WTC11 (cell line): ENCODE data around the gene ABR. TPM values are rescaled to one million over a fixed set of nuclear protein-coding genes. Genes with fewer than 3 reads are reported as not detected.

Experiments
- ATAC-seq: fragments of 200-7000 bp; cut with Tn5 transposase; 2 replicates; pipeline ENCODE4 v1.10.0; 2021; ENCODE audit warnings: mild to moderate bottlenecking, moderate library complexity
- CTCF ChIA-PET: fragments of 300-600 bp; sonication (Branson Sonifier 250); formaldehyde crosslinking; loops from one replicate; lab custom pipeline; 2021; ENCODE audit warnings: antibody characterized with exemption; lab: Charles Lee
- POLR2A ChIA-PET: fragments of 350-600 bp; sonication (Branson Sonifier 250); formaldehyde crosslinking; loops from one replicate; lab custom pipeline; 2021; ENCODE audit warnings: antibody characterized with exemption; lab: Charles Lee
- DNase-seq: peaks from one replicate; pipeline ENCODE4 v3.0.0; 2021; ENCODE audit warnings: low spot score
- H3K27ac Mint-ChIP-seq: 2 replicates; pipeline ENCODE4 v1.8.0; 2021; ENCODE audit warnings: mixed read lengths
- H3K27me3 Mint-ChIP-seq: 2 replicates; pipeline ENCODE4 v1.8.0; 2021; ENCODE audit warnings: low read depth, mild to moderate bottlenecking, moderate library complexity, mixed read lengths
- H3K36me3 Mint-ChIP-seq: 2 replicates; pipeline ENCODE4 v1.8.0; 2021; ENCODE audit warnings: mixed read lengths
- H3K4me1 Mint-ChIP-seq: 2 replicates; pipeline ENCODE4 v1.8.0; 2022; ENCODE audit warnings: mixed read lengths
- H3K4me3 Mint-ChIP-seq: 2 replicates; pipeline ENCODE4 v1.8.0; 2021; ENCODE audit warnings: mild to moderate bottlenecking, moderate library complexity, mixed read lengths
- H3K9me3 Mint-ChIP-seq: 2 replicates; pipeline ENCODE4 v1.8.0; 2021; ENCODE audit warnings: mixed read lengths
- CREB1 ChIP-seq: sonication (generic); formaldehyde crosslinking; IDR thresholded peaks from 2 replicates; pipeline ENCODE4 v1.8.0; 2023; ENCODE audit warnings: mild to moderate bottlenecking, missing genetic modification reagents
- ELF4 ChIP-seq: sonication (generic); formaldehyde crosslinking; IDR thresholded peaks from 2 replicates; pipeline ENCODE4 v1.8.1; 2022; ENCODE audit warnings: low read depth, mild to moderate bottlenecking, moderate library complexity, missing genetic modification reagents
- ETV6 ChIP-seq: sonication (generic); formaldehyde crosslinking; IDR thresholded peaks from 2 replicates; pipeline ENCODE4 v1.8.1; 2022; ENCODE audit warnings: mild to moderate bottlenecking, missing genetic modification reagents
- GABPB1 ChIP-seq: sonication (generic); formaldehyde crosslinking; IDR thresholded peaks from 2 replicates; pipeline ENCODE4 v1.8.1; 2023; ENCODE audit warnings: mild to moderate bottlenecking, missing genetic modification reagents
- JAZF1 ChIP-seq: fragments of 250-450 bp; sonication (Bioruptor Pico); IDR thresholded peaks from 2 replicates; pipeline ENCODE4 v1.9.0; 2021; ENCODE audit warnings: moderate library complexity, mild to moderate bottlenecking, inconsistent platforms
- JUN ChIP-seq: sonication (generic); formaldehyde crosslinking; IDR thresholded peaks from 2 replicates; pipeline ENCODE4 v1.8.0; 2023; ENCODE audit warnings: mild to moderate bottlenecking, missing genetic modification reagents
- MYBL2 ChIP-seq: sonication (generic); formaldehyde crosslinking; IDR thresholded peaks from 2 replicates; pipeline ENCODE4 v1.8.1; 2023; ENCODE audit warnings: mild to moderate bottlenecking, moderate library complexity, missing genetic modification reagents
- NFE2L1 ChIP-seq: sonication (generic); formaldehyde crosslinking; IDR thresholded peaks from 2 replicates; pipeline ENCODE4 v1.8.1; 2023; ENCODE audit warnings: missing genetic modification reagents
- NR2C2 ChIP-seq: sonication (generic); formaldehyde crosslinking; IDR thresholded peaks from 2 replicates; pipeline ENCODE4 v1.8.0; 2022; ENCODE audit warnings: mild to moderate bottlenecking, missing genetic modification reagents
- RELA ChIP-seq: sonication (generic); formaldehyde crosslinking; IDR thresholded peaks from 2 replicates; pipeline ENCODE4 v1.8.1; 2022; ENCODE audit warnings: missing genetic modification reagents, mild to moderate bottlenecking, borderline replicate concordance
- SOX15 ChIP-seq: fragments of 250-450 bp; sonication (Bioruptor Pico); IDR thresholded peaks from 2 replicates; pipeline ENCODE4 v1.9.0; 2021; ENCODE audit warnings: mild to moderate bottlenecking
- TEAD4 ChIP-seq: sonication (generic); formaldehyde crosslinking; IDR thresholded peaks from 2 replicates; pipeline ENCODE4 v1.8.0; 2022; ENCODE audit warnings: mild to moderate bottlenecking, missing genetic modification reagents
- ZBTB21 ChIP-seq: sonication (generic); formaldehyde crosslinking; IDR thresholded peaks from 2 replicates; pipeline ENCODE4 v1.8.1; 2023; ENCODE audit warnings: mild to moderate bottlenecking, missing genetic modification reagents, borderline replicate concordance
- ZNF121 ChIP-seq: sonication (generic); formaldehyde crosslinking; IDR thresholded peaks from 2 replicates; pipeline ENCODE4 v1.8.0; 2023; ENCODE audit warnings: missing genetic modification reagents
- ZNF317 ChIP-seq: sonication (generic); formaldehyde crosslinking; IDR thresholded peaks from 2 replicates; pipeline ENCODE4 v1.8.1; 2023; ENCODE audit warnings: low read depth, mild to moderate bottlenecking, moderate library complexity, missing genetic modification reagents, borderline replicate concordance
- ZNF396 ChIP-seq: fragments of 250-450 bp; sonication (Bioruptor Pico); IDR thresholded peaks from 2 replicates; pipeline ENCODE4 v1.8.0; 2021; ENCODE audit warnings: mild to moderate bottlenecking, moderate library complexity, borderline replicate concordance
- ZNF423 ChIP-seq: fragments of 250-450 bp; sonication (Bioruptor Pico); IDR thresholded peaks from 2 replicates; pipeline ENCODE4 v2.1.2; 2022; ENCODE audit warnings: mild to moderate bottlenecking, moderate library complexity
- ZNF671 ChIP-seq: fragments of 250-450 bp; sonication (Bioruptor Pico); IDR thresholded peaks from 2 replicates; pipeline ENCODE4 v1.8.0; 2021; ENCODE audit warnings: mild to moderate bottlenecking
- total RNA-seq: library from RNA; stranded (reverse); gene quantifications from 3 replicates; pipeline ENCODE4 v1.2.3, GENCODE V29; 2021
- TF ChIP-seq, protein P1 (sequence below): sonication (generic); formaldehyde crosslinking; IDR thresholded peaks from 2 replicates; pipeline ENCODE4 v1.8.1; 2022; ENCODE audit warnings: low read depth, mild to moderate bottlenecking, moderate library complexity, missing genetic modification reagents, borderline replicate concordance
- TF ChIP-seq, protein P2 (sequence below): sonication (generic); formaldehyde crosslinking; IDR thresholded peaks from 2 replicates; pipeline ENCODE4 v1.8.1; 2022; ENCODE audit warnings: mild to moderate bottlenecking, missing genetic modification reagents, moderate library complexity, borderline replicate concordance
- TF ChIP-seq, protein P3 (sequence below): sonication (generic); formaldehyde crosslinking; conservative IDR thresholded peaks from 2 replicates; pipeline ENCODE4 v1.8.1; 2022; ENCODE audit warnings: mild to moderate bottlenecking, missing genetic modification reagents
- TF ChIP-seq, protein P4 (sequence below): sonication (generic); formaldehyde crosslinking; IDR thresholded peaks from 2 replicates; pipeline ENCODE4 v1.8.0; 2023; ENCODE audit warnings: missing genetic modification reagents
- TF ChIP-seq, protein P5 (sequence below): sonication (generic); formaldehyde crosslinking; IDR thresholded peaks from 2 replicates; pipeline ENCODE4 v1.8.0; 2022; ENCODE audit warnings: mild to moderate bottlenecking, missing genetic modification reagents
- TF ChIP-seq, protein P6 (sequence below): sonication (generic); formaldehyde crosslinking; IDR thresholded peaks from 2 replicates; pipeline ENCODE4 v1.8.0; 2022; ENCODE audit warnings: mild to moderate bottlenecking, missing genetic modification reagents
- TF ChIP-seq, protein P7 (sequence below): fragments of 250-450 bp; sonication (Bioruptor Pico); IDR thresholded peaks from 2 replicates; pipeline ENCODE4 v1.8.0; 2021; ENCODE audit warnings: mild to moderate bottlenecking
- TF ChIP-seq, protein P8 (sequence below): sonication (generic); formaldehyde crosslinking; IDR thresholded peaks from 2 replicates; pipeline ENCODE4 v1.8.1; 2023; ENCODE audit warnings: mild to moderate bottlenecking, moderate library complexity, missing genetic modification reagents

The ABR gene
- total RNA-seq, 1 experiment from 2014 or later: 38.0 TPM

DNA sequence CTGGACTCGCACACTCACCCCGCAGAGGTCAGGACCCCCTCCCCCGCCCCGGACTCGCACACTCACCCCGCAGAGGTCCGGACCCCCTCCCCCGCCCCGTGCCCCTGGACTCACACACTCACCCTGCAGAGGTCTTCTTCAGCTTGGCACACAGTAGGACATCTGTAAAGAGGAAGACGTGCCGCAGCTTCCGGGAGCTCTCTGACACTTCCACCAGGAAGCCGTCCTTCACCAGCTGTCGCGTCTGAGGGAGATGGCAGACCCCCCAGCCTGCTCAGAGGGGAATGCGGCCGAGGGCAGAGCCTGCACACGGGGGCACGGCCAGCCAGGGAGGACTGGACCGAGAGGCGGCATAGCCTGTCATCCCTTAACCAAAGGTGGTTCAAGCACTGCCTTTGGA lies 109.9 kb downstream of the ABR start:
- Mint-ChIP-seq H3K27ac (no peak overlapping the region), H3K9me3 (peaks cover 12% of the 10 kb centered on the region), H3K4me1 (no peaks in the 10 kb centered on the region), H3K27me3 (0 out of 2 replicates have a peak, but pooled peaks cover 2% of the 10 kb centered on the region), H3K36me3 (peaks cover 28% of the 10 kb centered on the region), H3K4me3 (no peak overlapping the region)
- DNase-seq: no peak
- TF ChIP-seq ZNF317 (CRISPR knock-in tag) (no peak), ZNF396 (no peak), JAZF1 (CRISPR knock-in tag) (no peak), SOX15 (CRISPR knock-in tag) (no peak), NR2C2 (no peak), ZNF423 (no peak), ZNF121 (CRISPR knock-in tag) (no peak), NFE2L1 (no peak), CREB1 (CRISPR knock-in tag) (no peak), JUN (CRISPR knock-in tag) (no peak), TEAD4 (CRISPR knock-in tag) (no peak)
- TF ChIP-seq, protein P1, sequence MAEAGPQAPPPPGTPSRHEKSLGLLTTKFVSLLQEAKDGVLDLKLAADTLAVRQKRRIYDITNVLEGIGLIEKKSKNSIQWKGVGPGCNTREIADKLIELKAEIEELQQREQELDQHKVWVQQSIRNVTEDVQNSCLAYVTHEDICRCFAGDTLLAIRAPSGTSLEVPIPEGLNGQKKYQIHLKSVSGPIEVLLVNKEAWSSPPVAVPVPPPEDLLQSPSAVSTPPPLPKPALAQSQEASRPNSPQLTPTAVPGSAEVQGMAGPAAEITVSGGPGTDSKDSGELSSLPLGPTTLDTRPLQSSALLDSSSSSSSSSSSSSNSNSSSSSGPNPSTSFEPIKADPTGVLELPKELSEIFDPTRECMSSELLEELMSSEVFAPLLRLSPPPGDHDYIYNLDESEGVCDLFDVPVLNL (CRISPR knock-in tag): no peak
- TF ChIP-seq, protein P2, sequence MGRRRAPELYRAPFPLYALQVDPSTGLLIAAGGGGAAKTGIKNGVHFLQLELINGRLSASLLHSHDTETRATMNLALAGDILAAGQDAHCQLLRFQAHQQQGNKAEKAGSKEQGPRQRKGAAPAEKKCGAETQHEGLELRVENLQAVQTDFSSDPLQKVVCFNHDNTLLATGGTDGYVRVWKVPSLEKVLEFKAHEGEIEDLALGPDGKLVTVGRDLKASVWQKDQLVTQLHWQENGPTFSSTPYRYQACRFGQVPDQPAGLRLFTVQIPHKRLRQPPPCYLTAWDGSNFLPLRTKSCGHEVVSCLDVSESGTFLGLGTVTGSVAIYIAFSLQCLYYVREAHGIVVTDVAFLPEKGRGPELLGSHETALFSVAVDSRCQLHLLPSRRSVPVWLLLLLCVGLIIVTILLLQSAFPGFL (CRISPR knock-in tag): no peak
- TF ChIP-seq, protein P3, sequence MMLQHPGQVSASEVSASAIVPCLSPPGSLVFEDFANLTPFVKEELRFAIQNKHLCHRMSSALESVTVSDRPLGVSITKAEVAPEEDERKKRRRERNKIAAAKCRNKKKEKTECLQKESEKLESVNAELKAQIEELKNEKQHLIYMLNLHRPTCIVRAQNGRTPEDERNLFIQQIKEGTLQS (CRISPR knock-in tag): no peak
- TF ChIP-seq, protein P4, sequence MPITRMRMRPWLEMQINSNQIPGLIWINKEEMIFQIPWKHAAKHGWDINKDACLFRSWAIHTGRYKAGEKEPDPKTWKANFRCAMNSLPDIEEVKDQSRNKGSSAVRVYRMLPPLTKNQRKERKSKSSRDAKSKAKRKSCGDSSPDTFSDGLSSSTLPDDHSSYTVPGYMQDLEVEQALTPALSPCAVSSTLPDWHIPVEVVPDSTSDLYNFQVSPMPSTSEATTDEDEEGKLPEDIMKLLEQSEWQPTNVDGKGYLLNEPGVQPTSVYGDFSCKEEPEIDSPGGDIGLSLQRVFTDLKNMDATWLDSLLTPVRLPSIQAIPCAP (CRISPR knock-in tag): no peak
- POLR2A ChIA-PET: no interaction called here
- no peak for ATAC-seq
- CTCF ChIA-PET: interaction anchor here (0.8 kb wide), 1 partner anchor 12 kb away, joined by 3 read pairs; no protein-coding TSS in a partner anchor

DNA sequence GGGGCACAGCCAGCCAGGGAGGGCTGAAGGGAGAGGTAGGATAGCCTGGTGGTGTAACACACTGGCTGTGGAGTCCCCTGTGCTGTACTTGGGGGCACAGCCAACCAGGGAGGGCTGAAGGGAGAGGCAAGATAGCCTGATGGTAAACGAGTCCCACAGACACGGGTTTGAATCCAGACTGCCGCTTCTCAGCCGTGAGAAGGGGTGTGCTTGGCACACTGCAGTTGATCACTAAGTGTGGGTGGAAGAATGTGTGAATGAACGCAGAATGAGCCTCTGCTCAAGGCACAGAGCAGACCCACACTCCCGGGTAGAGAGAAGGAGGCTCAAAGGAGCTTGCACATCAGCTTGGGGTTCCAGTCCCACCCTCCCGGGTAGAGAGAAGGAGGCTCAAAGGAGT lies 111.4 kb downstream of the ABR start:
- CTCF ChIA-PET: no interaction called here
- DNase-seq: no peak
- no peak for ATAC-seq
- Mint-ChIP-seq H3K4me1 (no peaks in the 10 kb centered on the region), H3K27me3 (0 out of 2 replicates have a peak, but pooled peaks cover 2% of the 10 kb centered on the region), H3K36me3 (peaks cover 28% of the 10 kb centered on the region), H3K27ac (no peak overlapping the region), H3K9me3 (peaks cover 12% of the 10 kb centered on the region), H3K4me3 (no peak overlapping the region)
- POLR2A ChIA-PET: no interaction called here
- TF ChIP-seq ZNF121 (CRISPR knock-in tag) (no peak), ZBTB21 (CRISPR knock-in tag) (no peak), ZNF671 (no peak), GABPB1 (no peak), NR2C2 (no peak), ELF4 (CRISPR knock-in tag) (no peak), RELA (CRISPR knock-in tag) (no peak), SOX15 (CRISPR knock-in tag) (no peak), ETV6 (CRISPR knock-in tag) (no peak), ZNF396 (no peak), MYBL2 (no peak)
- TF ChIP-seq, protein P5, sequence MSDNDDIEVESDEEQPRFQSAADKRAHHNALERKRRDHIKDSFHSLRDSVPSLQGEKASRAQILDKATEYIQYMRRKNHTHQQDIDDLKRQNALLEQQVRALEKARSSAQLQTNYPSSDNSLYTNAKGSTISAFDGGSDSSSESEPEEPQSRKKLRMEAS (CRISPR knock-in tag): no peak
- TF ChIP-seq, protein P6, sequence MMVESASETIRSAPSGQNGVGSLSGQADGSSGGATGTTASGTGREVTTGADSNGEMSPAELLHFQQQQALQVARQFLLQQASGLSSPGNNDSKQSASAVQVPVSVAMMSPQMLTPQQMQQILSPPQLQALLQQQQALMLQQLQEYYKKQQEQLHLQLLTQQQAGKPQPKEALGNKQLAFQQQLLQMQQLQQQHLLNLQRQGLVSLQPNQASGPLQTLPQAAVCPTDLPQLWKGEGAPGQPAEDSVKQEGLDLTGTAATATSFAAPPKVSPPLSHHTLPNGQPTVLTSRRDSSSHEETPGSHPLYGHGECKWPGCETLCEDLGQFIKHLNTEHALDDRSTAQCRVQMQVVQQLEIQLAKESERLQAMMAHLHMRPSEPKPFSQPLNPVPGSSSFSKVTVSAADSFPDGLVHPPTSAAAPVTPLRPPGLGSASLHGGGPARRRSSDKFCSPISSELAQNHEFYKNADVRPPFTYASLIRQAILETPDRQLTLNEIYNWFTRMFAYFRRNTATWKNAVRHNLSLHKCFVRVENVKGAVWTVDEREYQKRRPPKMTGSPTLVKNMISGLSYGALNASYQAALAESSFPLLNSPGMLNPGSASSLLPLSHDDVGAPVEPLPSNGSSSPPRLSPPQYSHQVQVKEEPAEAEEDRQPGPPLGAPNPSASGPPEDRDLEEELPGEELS (CRISPR knock-in tag): no peak
- TF ChIP-seq, protein P7, sequence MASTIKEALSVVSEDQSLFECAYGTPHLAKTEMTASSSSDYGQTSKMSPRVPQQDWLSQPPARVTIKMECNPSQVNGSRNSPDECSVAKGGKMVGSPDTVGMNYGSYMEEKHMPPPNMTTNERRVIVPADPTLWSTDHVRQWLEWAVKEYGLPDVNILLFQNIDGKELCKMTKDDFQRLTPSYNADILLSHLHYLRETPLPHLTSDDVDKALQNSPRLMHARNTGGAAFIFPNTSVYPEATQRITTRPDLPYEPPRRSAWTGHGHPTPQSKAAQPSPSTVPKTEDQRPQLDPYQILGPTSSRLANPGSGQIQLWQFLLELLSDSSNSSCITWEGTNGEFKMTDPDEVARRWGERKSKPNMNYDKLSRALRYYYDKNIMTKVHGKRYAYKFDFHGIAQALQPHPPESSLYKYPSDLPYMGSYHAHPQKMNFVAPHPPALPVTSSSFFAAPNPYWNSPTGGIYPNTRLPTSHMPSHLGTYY: no peak
- TF ChIP-seq, protein P8, sequence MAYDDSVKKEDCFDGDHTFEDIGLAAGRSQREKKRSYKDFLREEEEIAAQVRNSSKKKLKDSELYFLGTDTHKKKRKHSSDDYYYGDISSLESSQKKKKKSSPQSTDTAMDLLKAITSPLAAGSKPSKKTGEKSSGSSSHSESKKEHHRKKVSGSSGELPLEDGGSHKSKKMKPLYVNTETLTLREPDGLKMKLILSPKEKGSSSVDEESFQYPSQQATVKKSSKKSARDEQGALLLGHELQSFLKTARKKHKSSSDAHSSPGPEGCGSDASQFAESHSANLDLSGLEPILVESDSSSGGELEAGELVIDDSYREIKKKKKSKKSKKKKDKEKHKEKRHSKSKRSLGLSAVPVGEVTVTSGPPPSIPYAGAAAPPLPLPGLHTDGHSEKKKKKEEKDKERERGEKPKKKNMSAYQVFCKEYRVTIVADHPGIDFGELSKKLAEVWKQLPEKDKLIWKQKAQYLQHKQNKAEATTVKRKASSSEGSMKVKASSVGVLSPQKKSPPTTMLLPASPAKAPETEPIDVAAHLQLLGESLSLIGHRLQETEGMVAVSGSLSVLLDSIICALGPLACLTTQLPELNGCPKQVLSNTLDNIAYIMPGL: no peak
